H1 (cell line): Measurements from ENCODE around the gene FXYD5. TPM values are rescaled to one million over a fixed set of nuclear protein-coding genes. Genes with fewer than 3 reads are reported as not detected.

Source experiments
- CTCF ChIA-PET: fragments of 300-600 bp; sonication (Branson Sonifier 250); formaldehyde crosslinking; loops from one replicate; lab custom pipeline; 2021; ENCODE audit not compliant: partially characterized antibody; lab: Charles Lee
- POLR2A ChIA-PET: fragments of 300-600 bp; sonication (Branson Sonifier 250); formaldehyde crosslinking; loops from one replicate; lab custom pipeline; 2021; ENCODE audit warnings: inconsistent platforms; ENCODE audit not compliant: partially characterized antibody; lab: Charles Lee
- DNase-seq, 2 experiments: peaks; one replicate each; pipeline versions ENCODE4 v3.0.0 to v3.0.0-alpha.2; 2010 to 2022; ENCODE audit warnings: low spot score in 2 of 2, low read depth in 1 of 2, mixed read lengths in 1 of 2
- FAIRE-seq: peaks from 2 replicates; lab custom pipeline; 2011; peaks lifted over from hg19 to GRCh38; lab: Jason Lieb, UNC
- H2AFZ ChIP-seq: 2 replicates; pipeline ENCODE4 v1.8.1; 2012; ENCODE audit warnings: low read length, inconsistent platforms
- H2AK5ac ChIP-seq: 2 replicates; pipeline ENCODE4 v1.6.1; 2013; ENCODE audit warnings: low read depth, low read length
- H2BK120ac ChIP-seq: replicated peaks from 2 replicates; pipeline ENCODE3; 2013; ENCODE audit warnings: low read depth, low read length, inconsistent platforms
- H2BK12ac ChIP-seq: 2 replicates; pipeline ENCODE4 v1.6.1; 2013; ENCODE audit warnings: low read depth, low read length
- H2BK15ac ChIP-seq: 2 replicates; pipeline ENCODE4 v1.6.1; 2013; ENCODE audit warnings: low read length
- H2BK20ac ChIP-seq: 2 replicates; pipeline ENCODE4 v1.6.1; 2013; ENCODE audit warnings: low read length
- H2BK5ac ChIP-seq: 2 replicates; pipeline ENCODE4 v1.6.1; 2013; ENCODE audit warnings: low read depth, low read length
- H3K14ac ChIP-seq: 2 replicates; pipeline ENCODE4 v1.6.1; 2013; ENCODE audit warnings: inconsistent platforms; ENCODE audit not compliant: insufficient read length
- H3K18ac ChIP-seq: 2 replicates; pipeline ENCODE4 v1.6.1; 2013; ENCODE audit warnings: low read length; ENCODE audit errors: extremely low read depth
- H3K23ac ChIP-seq: 2 replicates; pipeline ENCODE4 v1.6.1; 2013; ENCODE audit warnings: inconsistent platforms; ENCODE audit not compliant: insufficient read length
- H3K23me2 ChIP-seq: 2 replicates; pipeline ENCODE4 v1.6.1; 2013; ENCODE audit warnings: low read depth, low read length
- H3K27ac ChIP-seq: 2 replicates; pipeline ENCODE4 v1.6.1; 2011; ENCODE audit warnings: low read depth, low read length, inconsistent platforms
- H3K27me3 ChIP-seq, 4 experiments: replicated peaks in 1 of 4; 1 replicate in 1 of 4; 2 replicates in 3 of 4; pipeline versions ENCODE4 v1.6.1 to v1.8.1; 2011 to 2013; ENCODE audit warnings: low read length in 3 of 4, mild to moderate bottlenecking in 3 of 4, inconsistent platforms in 2 of 4, mixed read lengths in 2 of 4, moderate library complexity in 1 of 4; ENCODE audit not compliant: control insufficient read depth in 3 of 4, insufficient read depth in 3 of 4; ENCODE audit errors: extremely low read depth in 1 of 4
- H3K36me3 ChIP-seq, 4 experiments: 2 replicates each; pipeline versions ENCODE4 v1.6.1 to v1.8.1; 2011 to 2013; ENCODE audit warnings: mild to moderate bottlenecking in 4 of 4, low read length in 3 of 4, moderate library complexity in 2 of 4, control low read depth in 1 of 4, inconsistent platforms in 1 of 4; ENCODE audit not compliant: insufficient read depth in 4 of 4, control insufficient read depth in 2 of 4
- H3K4ac ChIP-seq: replicated peaks from 2 replicates; pipeline ENCODE3; 2013; ENCODE audit warnings: low read length, low read depth, mixed read lengths, inconsistent platforms; ENCODE audit not compliant: insufficient read length
- H3K4me1 ChIP-seq, 4 experiments: replicated peaks in 1 of 4; 1 replicate in 1 of 4; 2 replicates in 3 of 4; pipeline versions ENCODE4 v1.6.1 to v1.8.1; 2011 to 2013; ENCODE audit warnings: low read length in 3 of 4, inconsistent platforms in 2 of 4, mixed read lengths in 1 of 4; ENCODE audit not compliant: insufficient read depth in 4 of 4, control insufficient read depth in 3 of 4
- H3K4me2 ChIP-seq, 2 experiments: 2 replicates each; pipeline versions ENCODE4 v1.6.1 to v1.8.1; 2011 to 2013; ENCODE audit warnings: low read depth in 2 of 2, low read length in 2 of 2, control low read depth in 1 of 2, inconsistent platforms in 1 of 2, mild to moderate bottlenecking in 1 of 2; ENCODE audit not compliant: insufficient read depth in 1 of 2
- H3K4me3 ChIP-seq, 4 experiments: fragments of 200-600, 300-600 bp in 1 of 4; sonication (generic), shearing (Covaris generic), sonication (Bioruptor Twin) in 1 of 4; 2 replicates each; pipeline versions ENCODE4 v1.5.1 to v1.8.1; 2011 to 2016; ENCODE audit warnings: low read length in 4 of 4, low read depth in 3 of 4, control low read depth in 2 of 4, inconsistent platforms in 2 of 4, mild to moderate bottlenecking in 2 of 4, mixed read lengths in 1 of 4, moderate library complexity in 1 of 4; ENCODE audit not compliant: insufficient read depth in 2 of 4; ENCODE audit errors: extremely low read depth in 1 of 4
- H3K56ac ChIP-seq: replicated peaks from 2 replicates; pipeline ENCODE3; 2013; ENCODE audit warnings: low read depth, mild to moderate bottlenecking, mixed read lengths, low read length, inconsistent platforms; ENCODE audit not compliant: insufficient read length
- H3K79me1 ChIP-seq: 2 replicates; pipeline ENCODE4 v1.6.1; 2013; ENCODE audit warnings: low read depth, low read length, control low read depth
- H3K79me2 ChIP-seq, 2 experiments: 2 replicates each; pipeline versions ENCODE4 v1.6.1 to v1.8.1; 2012 to 2013; ENCODE audit warnings: low read length in 2 of 2, mild to moderate bottlenecking in 2 of 2, inconsistent platforms in 1 of 2; ENCODE audit not compliant: insufficient read depth in 2 of 2, control insufficient read depth in 1 of 2
- H3K9ac ChIP-seq, 4 experiments: replicated peaks in 1 of 4; 1 replicate in 1 of 4; 2 replicates in 3 of 4; pipeline versions ENCODE4 v1.6.1 to v1.8.1; 2011 to 2013; ENCODE audit warnings: low read depth in 3 of 4, low read length in 3 of 4, control low read depth in 2 of 4, mild to moderate bottlenecking in 2 of 4, moderate library complexity in 2 of 4, inconsistent platforms in 1 of 4; ENCODE audit errors: extremely low read depth in 1 of 4
- H3K9me3 ChIP-seq, 2 experiments: 2 replicates each; pipeline versions ENCODE4 v1.6.1 to v1.8.1; 2012 to 2013; ENCODE audit warnings: mild to moderate bottlenecking in 2 of 2, moderate library complexity in 2 of 2, control low read depth in 1 of 2, inconsistent platforms in 1 of 2, low read depth in 1 of 2, low read length in 1 of 2, mixed read lengths in 1 of 2; ENCODE audit not compliant: insufficient read depth in 2 of 2
- H4K20me1 ChIP-seq, 2 experiments: replicated peaks in 1 of 2; 2 replicates each; pipeline versions ENCODE3 to v1.8.1; 2011 to 2013; ENCODE audit warnings: inconsistent platforms in 2 of 2, low read length in 2 of 2, mild to moderate bottlenecking in 1 of 2; ENCODE audit not compliant: insufficient read depth in 2 of 2, control insufficient read depth in 1 of 2
- H4K5ac ChIP-seq: 2 replicates; pipeline ENCODE4 v1.6.1; 2013; ENCODE audit warnings: low read length, low read depth, mixed read lengths, inconsistent platforms; ENCODE audit not compliant: insufficient read length
- H4K8ac ChIP-seq: 2 replicates; pipeline ENCODE4 v1.8.0; 2013; ENCODE audit warnings: mild to moderate bottlenecking, moderate library complexity, low read length, inconsistent platforms; ENCODE audit not compliant: insufficient read depth; ENCODE audit errors: extremely low read depth
- H4K91ac ChIP-seq: replicated peaks from 2 replicates; pipeline ENCODE3; 2013; ENCODE audit warnings: low read length, mixed read lengths, inconsistent platforms; ENCODE audit not compliant: insufficient read length
- RNF2 ChIP-seq: fragments of 200-900, 300-1000 bp; sonication (generic); IDR thresholded peaks from 2 replicates; pipeline ENCODE4 v1.7.1; 2016; ENCODE audit warnings: borderline replicate concordance, low read depth, mild to moderate bottlenecking, antibody characterized with exemption, low read length; ENCODE audit not compliant: poor library complexity, severe bottlenecking; ENCODE audit errors: missing control alignments
- WGBS, 2 experiments: shearing (Covaris generic) in 1 of 2; methylation state at CpG; one replicate each; pipeline versions ENCODE4 v1.1.6 to v1.1.7; 2013 to 2015; ENCODE audit warnings: low lambda C conversion rate in 2 of 2, mixed read lengths in 2 of 2, inconsistent platforms in 1 of 2, low coverage in 1 of 2, missing lambda C conversion rate in 1 of 2; ENCODE audit not compliant: insufficient replicate concordance in 2 of 2, insufficient coverage in 1 of 2, insufficient read length in 1 of 2; ENCODE audit errors: extremely low coverage in 1 of 2, missing lambda C conversion rate in 1 of 2; 5-methylcytosine and 5-hydroxymethylcytosine counted together
- polyA plus RNA-seq, 7 experiments: library from polyadenylated mRNA; depleted of rRNA in 3 of 7; stranded (reverse) in 5 of 7; unstranded in 2 of 7; fragments of >200 nt in 5 of 7; fragments of 200-250 nt in 2 of 7; gene quantifications; 1 replicate in 5 of 7; 2 replicates in 1 of 7; 4 replicates in 1 of 7; pipeline versions ENCODE4 v1.2.1 to v1.2.3, GENCODE V29; 2011 to 2013; ENCODE audit warnings: missing spikeins in 2 of 7, mixed read lengths in 2 of 7
- total RNA-seq: library from RNA; stranded (reverse); fragmentation: NEBNext Ultra II Directional; extraction: Animal tissue kit (Norgen Biotek cat#: 25700); gene quantifications from 2 replicates; pipeline ENCODE4 v1.2.1, GENCODE V29; 2021

The FXYD5 gene
- total and polyA plus RNA-seq, 2 of the 8 experiments (the other 6 are each of a cell fraction or from before 2014, with no cell fraction given) = 99.0 to 191 TPM

- H3K56ac ChIP-seq = no peak overlapping the region
- no peak overlapping the region for H2BK120ac ChIP-seq
- H3K9me3 ChIP-seq = no peaks in the 10 kb centered on the region
- no peaks in the 10 kb centered on the region for H3K79me1 ChIP-seq
- H2BK12ac ChIP-seq = no peak overlapping the region
- H2BK15ac ChIP-seq = no peak overlapping the region
- H3K27ac ChIP-seq = no peak overlapping the region
- FAIRE-seq (no peak), DNase-seq (no peak)
- H3K79me2 ChIP-seq = no peaks in the 10 kb centered on the region
- no peak overlapping the region for H2AFZ ChIP-seq
- no peak overlapping the region for H3K18ac ChIP-seq
- CTCF ChIA-PET = interaction anchor here (1.0 to 1.7 kb wide), 4 partner anchors 9 to 62 kb away, joined by 3 to 7 read pairs (median 5); partner anchors contain the start of genes FXYD3 and LGI4
- no peak overlapping the region for H3K14ac ChIP-seq
- no peak overlapping the region for H4K5ac ChIP-seq
- H3K36me3 ChIP-seq = no peaks in the 10 kb centered on the region
- H3K23me2 ChIP-seq = peaks cover 7% of the 10 kb centered on the region; the same call in 1 of the 2 replicates
- POLR2A ChIA-PET = interaction anchor here (0.7 to 1.7 kb wide), 3 partner anchors 8 to 18 kb away, joined by 3 to 4 read pairs (median 3); no protein-coding TSS in a partner anchor
- H3K27me3 ChIP-seq = no peaks in the 10 kb centered on the region; a peak in 1 of 7 replicates
- peaks cover 0 to 7% of the 10 kb centered on the region in 2 experiments for H4K20me1 ChIP-seq
- H4K91ac ChIP-seq = no peak overlapping the region
- H4K8ac ChIP-seq = no peak overlapping the region
- no peak overlapping the region for H2BK20ac ChIP-seq
- H3K23ac ChIP-seq = no peak overlapping the region
- no peak overlapping the region for H3K9ac ChIP-seq
- H2BK5ac ChIP-seq = no peak overlapping the region
- no peak overlapping the region for H3K4ac ChIP-seq
- no peak overlapping the region for H3K4me2 ChIP-seq
- no peak overlapping the region for H3K4me3 ChIP-seq
- WGBS, 2 experiments = 94% methylated on average over 9 of the region's 9 CpGs; no CpG with 5 or more reads in 1 of the 2 experiments
- peaks cover 0 to 4% (median 1%) of the 10 kb centered on the region in 4 experiments; a peak in 2 of 7 replicates for H3K4me1 ChIP-seq
- H2AK5ac ChIP-seq = no peak overlapping the region
- TF ChIP-seq RNF2 = no peak
Observed at GRCh38 chr19:35106291-35106583, 48.3 kb upstream of the FXYD5 start.
